Ishikawa (cell line): ENCODE measurements around the gene PCDHB6.

Experiments
- CEBPB ChIP-seq: IDR thresholded peaks from 2 replicates; pipeline ENCODE4 v1.6.1; 2012
- CREB1 ChIP-seq: IDR thresholded peaks from 2 replicates; pipeline ENCODE4 v1.6.1; 2012; ENCODE audit warnings: low read depth
- EGR1 ChIP-seq: IDR thresholded peaks from 2 replicates; pipeline ENCODE4 v1.6.1; 2012
- EP300 ChIP-seq: IDR thresholded peaks from 2 replicates; pipeline ENCODE4 v1.6.1; 2012; ENCODE audit warnings: borderline replicate concordance
- FOXM1 ChIP-seq: IDR thresholded peaks from 2 replicates; pipeline ENCODE4 v1.6.1; 2012; ENCODE audit warnings: low read depth, borderline replicate concordance
- NFIC ChIP-seq: IDR thresholded peaks from 2 replicates; pipeline ENCODE4 v1.6.1; 2012
- RAD21 ChIP-seq: IDR thresholded peaks from 2 replicates; pipeline ENCODE4 v1.6.1; 2012; ENCODE audit warnings: low read depth
- TAF1 ChIP-seq: IDR thresholded peaks from 2 replicates; pipeline ENCODE4 v1.6.1; 2012; ENCODE audit warnings: low read depth, mild to moderate bottlenecking
- TCF12 ChIP-seq: IDR thresholded peaks from 2 replicates; pipeline ENCODE4 v1.6.1; 2012; ENCODE audit warnings: low read depth
- USF1 ChIP-seq: IDR thresholded peaks from 2 replicates; pipeline ENCODE4 v1.6.1; 2012
- YY1 ChIP-seq: IDR thresholded peaks from 2 replicates; pipeline ENCODE4 v1.6.1; 2012; ENCODE audit warnings: low read depth
- ZBTB7A ChIP-seq: IDR thresholded peaks from 2 replicates; pipeline ENCODE4 v1.6.1; 2012; ENCODE audit warnings: low read depth
- TF ChIP-seq, protein P1 (sequence below): IDR thresholded peaks from 2 replicates; pipeline ENCODE4 v1.6.1; 2012; ENCODE audit warnings: low read depth, mild to moderate bottlenecking

Gene PCDHB6

DNA sequence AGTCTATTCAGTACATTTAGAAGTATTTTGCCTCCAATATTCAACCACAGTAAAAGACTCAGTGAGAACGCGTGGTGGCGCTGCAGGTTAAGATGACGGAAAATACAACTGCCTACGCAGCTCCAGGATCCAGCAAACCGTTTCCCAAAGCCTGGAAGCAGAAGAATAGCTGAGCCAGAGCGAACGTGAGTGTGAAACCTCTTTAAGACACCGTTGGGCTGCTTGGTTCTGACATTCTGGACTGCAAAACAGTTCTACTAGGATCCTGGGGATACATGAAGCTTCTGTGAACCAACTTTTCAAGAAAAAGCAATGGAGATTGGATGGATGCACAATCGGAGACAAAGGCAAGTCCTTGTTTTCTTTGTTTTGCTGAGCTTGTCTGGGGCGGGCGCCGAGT is 32.4 kb downstream of the PCDHB6 start, which contains the start of gene PCDHB16:
Gene PCDHB16 (plus strand): TSS at position 140 of the 400 bp plus-strand sequence. CDS start 173 bp downstream, at position 313.
- no peak for TF ChIP-seq EGR1
- TF ChIP-seq NFIC: no peak
- TF ChIP-seq YY1: no peak
- TF ChIP-seq ZBTB7A: no peak
- TF ChIP-seq RAD21: peak; percentile 31; the same call in 1 of the 2 replicates
- no peak for TF ChIP-seq FOXM1
- no peak for TF ChIP-seq TCF12

DNA sequence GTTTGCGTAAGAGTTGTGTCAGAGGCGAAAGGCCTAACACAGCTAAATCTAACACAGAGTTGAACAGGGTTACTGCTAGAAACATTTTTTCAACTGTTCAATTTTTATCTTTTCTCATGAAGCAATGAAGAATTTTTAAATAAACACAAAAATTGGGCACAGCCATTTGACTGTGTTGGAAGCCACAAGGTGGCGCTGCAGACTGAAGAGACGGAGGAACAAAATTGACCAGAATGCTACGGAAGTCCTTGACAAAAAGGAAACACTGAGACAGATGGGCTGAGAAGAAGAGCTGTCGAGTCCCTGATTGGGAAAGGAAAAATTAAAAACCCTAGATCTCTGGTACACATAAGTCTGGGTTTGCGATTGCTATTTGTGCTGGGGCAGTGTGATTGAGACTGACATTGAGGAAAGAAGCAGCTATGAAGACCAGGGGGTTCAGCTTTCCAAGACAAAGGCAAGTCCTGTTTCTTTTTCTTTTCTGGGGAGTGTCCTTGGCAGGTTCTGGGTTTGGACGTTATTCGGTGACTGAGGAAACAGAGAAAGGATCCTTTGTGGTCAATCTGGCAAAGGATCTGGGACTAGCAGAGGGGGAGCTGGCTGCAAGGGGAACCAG is 37.1 kb downstream of the PCDHB6 start, which contains the start of gene PCDHB9:
Gene PCDHB9 (plus strand): TSS at position 265 of the 616 bp plus-strand sequence. CDS start 158 bp downstream, at position 423.
- no peak for TF ChIP-seq EGR1
- peak; percentile 13; the same call in 1 of the 2 replicates for TF ChIP-seq RAD21

- TF ChIP-seq EGR1: no peak
- peak; percentile 44 for TF ChIP-seq RAD21
- no peak for TF ChIP-seq EP300
- no peak for TF ChIP-seq FOXM1
- no peak for TF ChIP-seq CREB1
- TF ChIP-seq, protein P1, sequence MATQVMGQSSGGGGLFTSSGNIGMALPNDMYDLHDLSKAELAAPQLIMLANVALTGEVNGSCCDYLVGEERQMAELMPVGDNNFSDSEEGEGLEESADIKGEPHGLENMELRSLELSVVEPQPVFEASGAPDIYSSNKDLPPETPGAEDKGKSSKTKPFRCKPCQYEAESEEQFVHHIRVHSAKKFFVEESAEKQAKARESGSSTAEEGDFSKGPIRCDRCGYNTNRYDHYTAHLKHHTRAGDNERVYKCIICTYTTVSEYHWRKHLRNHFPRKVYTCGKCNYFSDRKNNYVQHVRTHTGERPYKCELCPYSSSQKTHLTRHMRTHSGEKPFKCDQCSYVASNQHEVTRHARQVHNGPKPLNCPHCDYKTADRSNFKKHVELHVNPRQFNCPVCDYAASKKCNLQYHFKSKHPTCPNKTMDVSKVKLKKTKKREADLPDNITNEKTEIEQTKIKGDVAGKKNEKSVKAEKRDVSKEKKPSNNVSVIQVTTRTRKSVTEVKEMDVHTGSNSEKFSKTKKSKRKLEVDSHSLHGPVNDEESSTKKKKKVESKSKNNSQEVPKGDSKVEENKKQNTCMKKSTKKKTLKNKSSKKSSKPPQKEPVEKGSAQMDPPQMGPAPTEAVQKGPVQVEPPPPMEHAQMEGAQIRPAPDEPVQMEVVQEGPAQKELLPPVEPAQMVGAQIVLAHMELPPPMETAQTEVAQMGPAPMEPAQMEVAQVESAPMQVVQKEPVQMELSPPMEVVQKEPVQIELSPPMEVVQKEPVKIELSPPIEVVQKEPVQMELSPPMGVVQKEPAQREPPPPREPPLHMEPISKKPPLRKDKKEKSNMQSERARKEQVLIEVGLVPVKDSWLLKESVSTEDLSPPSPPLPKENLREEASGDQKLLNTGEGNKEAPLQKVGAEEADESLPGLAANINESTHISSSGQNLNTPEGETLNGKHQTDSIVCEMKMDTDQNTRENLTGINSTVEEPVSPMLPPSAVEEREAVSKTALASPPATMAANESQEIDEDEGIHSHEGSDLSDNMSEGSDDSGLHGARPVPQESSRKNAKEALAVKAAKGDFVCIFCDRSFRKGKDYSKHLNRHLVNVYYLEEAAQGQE: no peak
Observed at GRCh38 chr5:141192110-141192725, 42.4 kb downstream of the PCDHB6 start, which contains the start of gene PCDHB10. PCDHB10 (plus strand) TSS chr5:141192353; CDS start chr5:141192553, 200 bp downstream.

- TF ChIP-seq NFIC: no peak
- TF ChIP-seq ZBTB7A: no peak
- no peak for TF ChIP-seq USF1
- no peak for TF ChIP-seq YY1
- no peak for TF ChIP-seq CREB1
- TF ChIP-seq CEBPB: no peak
- TF ChIP-seq TAF1: no peak
Observed at GRCh38 chr5:141196363-141196762, 46.5 kb downstream of the PCDHB6 start.

DNA sequence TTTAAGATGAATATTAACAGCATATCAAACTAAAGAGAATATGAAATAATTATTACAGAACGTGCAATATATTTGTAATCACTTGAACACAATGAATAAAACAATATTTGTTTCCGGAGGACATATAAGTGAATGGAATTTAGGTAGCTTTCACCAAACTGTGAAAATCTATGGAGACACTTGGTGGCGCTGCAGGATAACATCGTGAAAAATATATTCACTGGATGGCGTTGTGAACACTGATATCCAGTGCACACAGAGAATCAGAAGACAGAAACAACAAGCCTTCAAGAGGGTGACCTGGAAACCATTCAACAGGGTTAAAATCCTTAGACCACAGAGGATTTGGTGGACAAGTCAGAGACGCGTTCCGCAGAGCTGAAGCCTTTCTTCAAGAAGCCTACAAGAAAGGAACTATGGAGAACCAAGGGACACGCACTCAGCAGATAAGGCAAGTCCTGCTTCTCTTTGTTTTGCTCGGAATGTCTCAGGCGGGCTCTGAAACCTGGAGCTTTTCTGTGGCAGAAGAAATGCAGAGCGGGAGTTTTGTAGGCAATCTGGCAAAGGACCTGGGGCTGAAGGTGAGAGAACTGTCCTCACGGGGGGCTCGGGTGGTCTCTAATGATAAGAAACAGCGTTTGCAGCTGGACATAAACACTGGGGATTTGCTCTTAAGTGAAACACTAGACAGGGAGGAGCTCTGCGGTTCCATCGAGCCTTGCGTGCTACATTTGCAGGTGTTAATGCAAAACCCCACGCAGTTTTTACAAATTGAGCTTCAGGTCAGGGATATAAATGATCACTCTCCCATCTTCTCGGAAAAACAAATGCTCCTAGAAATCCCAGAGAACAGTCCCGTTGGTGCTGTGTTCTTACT is 49.7 kb downstream of the PCDHB6 start, which contains the start of gene PCDHB11:
Gene PCDHB11 (plus strand): TSS at position 269 of the 877 bp plus-strand sequence. CDS start 148 bp downstream, at position 417.
- TF ChIP-seq RAD21 (peak; percentile 46), NFIC (no peak), CEBPB (no peak), TCF12 (no peak), EGR1 (no peak)
